ENCODE data around the gene ZNF385B. TPM values are rescaled to one million over a fixed set of nuclear protein-coding genes. Genes with fewer than 3 reads are reported as not detected.

The ZNF385B gene
- total and polyA plus RNA-seq, 8 donors: 4.6 to 51.3 (median 6.1) TPM

- no peaks in the 10 kb centered on the region for H3K9me3 ChIP-seq
- no peak for TF ChIP-seq CTCF (IDR thresholded peaks at IDR 0.05)
- H3K4me3 ChIP-seq: peak overlapping the region in 1 of 2 donors; percentile 27
- DNase-seq (peak in 2 of 4 donors; percentile 18 to 44), ATAC-seq (peak; percentile 55)
- H3K36me3 ChIP-seq: no peaks in the 10 kb centered on the region
- H3K4me1 ChIP-seq: peaks cover 4 to 7% of the 10 kb centered on the region in 2 donors
- intact Hi-C loops (cut with DNase I): loop anchor here in 1 of 2 donors (10.0 kb wide), 1 partner anchor 321 kb away; no protein-coding TSS in a partner anchor
- H3K27ac ChIP-seq: peak overlapping the region; percentile 48 to 78
- H3K27me3 ChIP-seq: no peaks in the 10 kb centered on the region
Measured at GRCh38 chr2:179745635-179746256, 115.7 kb downstream of the ZNF385B start.

GRCh38 chr2:179744401-179744800 lies 117.0 kb downstream of the ZNF385B start:
- no peaks in the 10 kb centered on the region for H3K9me3 ChIP-seq
- peaks cover 0 to 7% of the 10 kb centered on the region in 2 donors for H3K4me1 ChIP-seq
- no peaks in the 10 kb centered on the region for H3K27me3 ChIP-seq
- peak overlapping the region; percentile 48 to 78 for H3K27ac ChIP-seq
- no peaks in the 10 kb centered on the region for H3K36me3 ChIP-seq
- peak overlapping the region in 1 of 2 donors; percentile 27 for H3K4me3 ChIP-seq
- intact Hi-C loops (cut with DNase I): loop anchor here in 1 of 2 donors (10.0 kb wide), 1 partner anchor 320 kb away; no protein-coding TSS in a partner anchor
- no peak for TF ChIP-seq CTCF (IDR thresholded peaks at IDR 0.05)
- ATAC-seq (peak; percentile 43), DNase-seq (peak in 2 of 4 donors; percentile 53 to 60)

GRCh38 chr2:179741317-179741716 lies 120.1 kb downstream of the ZNF385B start:
- Histone ChIP-seq H3K4me1 (peaks cover 0 to 7% of the 10 kb centered on the region in 2 donors), H3K9me3 (no peaks in the 10 kb centered on the region), H3K27me3 (no peaks in the 10 kb centered on the region), H3K4me3 (no peak overlapping the region), H3K36me3 (no peaks in the 10 kb centered on the region), H3K27ac (peak overlapping the region in 1 of 2 donors; percentile 22)
- intact Hi-C loops (cut with DNase I): loop anchor here in 1 of 2 donors (10.0 kb wide), 1 partner anchor 317 kb away; no protein-coding TSS in a partner anchor
- DNase-seq: no peak
- no peak for TF ChIP-seq CTCF (IDR thresholded peaks at IDR 0.05)
- peak; percentile 7 for ATAC-seq

GRCh38 chr2:179729966-179730365 lies 131.4 kb downstream of the ZNF385B start:
- intact Hi-C loops (cut with DNase I): no loop called here
- no peaks in the 10 kb centered on the region for H3K36me3 ChIP-seq
- no peak overlapping the region for H3K27ac ChIP-seq
- no peaks in the 10 kb centered on the region for H3K4me1 ChIP-seq
- H3K9me3 ChIP-seq: no peaks in the 10 kb centered on the region
- TF ChIP-seq CTCF (IDR thresholded peaks at IDR 0.05): no peak
- ATAC-seq: peak; percentile 48
- DNase-seq: no peak
- H3K4me3 ChIP-seq: no peak overlapping the region
- no peaks in the 10 kb centered on the region for H3K27me3 ChIP-seq

- Histone ChIP-seq H3K4me1 (no peaks in the 10 kb centered on the region), H3K27me3 (no peaks in the 10 kb centered on the region), H3K9me3 (no peaks in the 10 kb centered on the region), H3K4me3 (no peak overlapping the region), H3K27ac (no peak overlapping the region), H3K36me3 (no peaks in the 10 kb centered on the region)
- ATAC-seq: no peak
- TF ChIP-seq CTCF (IDR thresholded peaks at IDR 0.05): no peak
- DNase-seq: no peak
- intact Hi-C loops (cut with DNase I): no loop called here
Measured at GRCh38 chr2:179726461-179727180, 134.8 kb downstream of the ZNF385B start.
